Mesenteric fat pad (tissue), 1 donor: ENCODE data around the gene SV2A. TPM values are rescaled to one million over a fixed set of nuclear protein-coding genes. Genes with fewer than 3 reads are reported as not detected.

Experiments
- DNase-seq: peaks from one replicate; pipeline ENCODE4 v3.0.0-alpha.2; 2020; ENCODE audit warnings: low spot score
- total RNA-seq: library from RNA; stranded (reverse); fragmentation: NEBNext Ultra II Directional; extraction: Animal tissue kit (Norgen Biotek cat#: 25700); gene quantifications from one replicate; pipeline ENCODE4 v1.2.1, GENCODE V29; 2021
- donor health status: DM: yes; HTN: yes; CAD: no.

SV2A gene
- total RNA-seq, 1 donor from 2014 or later, result 2.0 TPM

DNA sequence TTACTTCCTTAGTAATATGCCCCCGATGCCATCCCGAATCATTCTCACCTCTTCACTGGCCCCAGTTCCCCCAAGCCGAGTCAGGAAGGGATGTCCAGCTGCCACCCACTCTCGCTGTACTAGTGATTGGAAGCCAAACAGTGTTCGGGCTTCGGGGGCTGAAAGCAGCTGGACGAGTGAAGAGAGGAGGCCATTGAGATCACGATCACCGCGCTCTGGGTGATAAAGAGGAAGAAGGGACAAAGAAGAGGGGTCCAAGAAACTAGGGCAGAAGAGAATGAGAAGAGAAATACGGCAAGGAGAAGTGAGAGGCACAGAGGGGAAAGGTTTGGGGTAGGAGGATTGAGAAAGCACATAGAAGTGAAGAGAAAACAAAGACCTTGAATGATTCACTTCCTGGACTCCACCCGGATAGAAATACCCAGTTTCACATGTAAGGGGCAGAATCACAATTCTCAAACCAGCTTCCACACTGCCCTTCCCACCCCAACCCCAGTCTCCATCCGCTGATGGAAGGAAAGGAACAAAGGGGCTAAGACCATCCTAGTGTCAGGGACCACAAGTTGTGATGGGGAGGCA lies 13.7 kb upstream of the SV2A start:
- no peak for DNase-seq

GRCh38 chr1:149929856-149930255 lies 12.2 kb upstream of the SV2A start:
- no peak for DNase-seq

DNA sequence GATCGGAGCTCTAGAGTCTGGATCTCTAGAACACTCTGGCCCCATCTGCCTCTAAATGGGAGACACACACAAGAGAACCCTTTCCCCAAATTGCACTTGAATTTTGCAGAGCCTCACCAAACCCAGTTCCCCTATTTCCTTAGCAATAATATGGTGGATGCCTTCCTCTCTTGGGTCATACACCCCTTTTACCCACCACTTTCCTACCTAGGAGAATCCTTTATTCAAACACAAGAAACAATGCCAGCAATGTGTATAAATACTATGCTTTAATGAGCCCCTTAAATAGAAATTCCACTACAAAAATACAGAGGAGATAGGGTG lies 10.7 kb upstream of the SV2A start:
- DNase-seq, result no peak

DNA sequence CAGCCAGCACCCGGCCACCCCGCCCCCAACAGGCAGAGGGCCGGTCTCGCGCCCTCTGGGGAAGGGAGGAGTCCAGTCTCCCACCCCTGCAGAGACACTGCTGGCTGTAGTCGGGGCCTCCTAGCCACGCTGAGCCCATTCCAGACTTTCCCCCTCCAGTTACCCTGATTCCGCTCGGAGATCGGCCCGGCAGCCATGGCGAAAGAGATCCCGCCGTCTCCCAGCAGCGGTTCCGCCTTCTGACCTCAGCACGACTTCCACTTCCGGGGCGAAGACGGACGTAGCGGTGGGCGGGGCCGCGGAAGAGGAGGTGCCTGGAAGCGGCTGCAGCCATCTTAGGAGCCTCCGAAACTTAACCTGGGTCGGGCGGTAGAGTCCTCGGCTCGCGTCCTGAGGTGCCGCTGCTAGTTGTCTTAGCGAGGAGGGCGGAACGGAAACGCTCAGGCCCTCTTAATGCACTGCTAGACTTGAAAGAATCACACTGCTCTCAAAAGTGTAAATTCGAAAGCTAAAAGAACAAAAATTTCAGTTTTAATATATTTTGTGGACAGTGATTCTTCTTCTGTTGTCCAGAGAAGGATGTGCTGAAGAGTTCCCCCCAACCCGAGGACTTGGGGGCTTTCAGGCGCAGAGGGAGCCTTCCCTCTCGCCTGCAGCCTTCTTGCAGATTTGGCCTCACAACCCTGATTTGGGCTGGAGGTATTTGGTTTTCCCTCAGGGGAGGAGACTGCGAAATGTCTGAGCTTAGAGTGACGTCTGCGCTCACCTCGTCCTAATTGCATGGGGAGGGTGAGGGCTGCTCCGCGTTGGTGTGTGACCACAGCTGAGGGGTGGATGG lies 10.1 kb upstream of the SV2A start, which contains the start of gene SF3B4:
TSS of gene SF3B4 (minus strand) at position 241 of the 838 bp plus-strand sequence. CDS start at position 197, 44 bp downstream.
- DNase-seq, result peak; percentile 98

- peak; percentile 71 for DNase-seq
These were observed 9.5 kb upstream of the SV2A start for GRCh38 chr1:149927056-149927562.

GRCh38 chr1:149926296-149926695 lies 8.7 kb upstream of the SV2A start:
- peak; percentile 62 for DNase-seq

DNA sequence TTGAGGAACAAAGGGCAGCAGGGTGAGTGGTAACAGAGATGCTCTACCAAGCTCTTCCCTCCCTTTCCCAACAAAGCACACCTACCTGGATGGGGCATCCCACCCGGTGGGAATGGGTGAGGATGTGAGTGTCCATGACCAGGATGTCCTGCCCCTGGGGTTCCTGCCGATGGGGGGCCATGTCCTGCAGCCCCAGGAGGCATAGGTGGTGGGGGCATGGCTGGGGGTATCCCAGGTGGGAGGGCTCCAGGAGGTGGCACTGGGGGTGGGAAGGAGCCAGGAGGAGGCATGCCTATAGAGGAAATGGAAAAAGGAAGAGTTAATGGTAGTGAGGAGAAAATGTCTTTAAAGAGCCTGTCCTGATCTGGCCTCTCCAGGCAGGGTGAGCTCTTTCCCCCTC lies 8.1 kb upstream of the SV2A start:
- peak; percentile 71 for DNase-seq

DNA sequence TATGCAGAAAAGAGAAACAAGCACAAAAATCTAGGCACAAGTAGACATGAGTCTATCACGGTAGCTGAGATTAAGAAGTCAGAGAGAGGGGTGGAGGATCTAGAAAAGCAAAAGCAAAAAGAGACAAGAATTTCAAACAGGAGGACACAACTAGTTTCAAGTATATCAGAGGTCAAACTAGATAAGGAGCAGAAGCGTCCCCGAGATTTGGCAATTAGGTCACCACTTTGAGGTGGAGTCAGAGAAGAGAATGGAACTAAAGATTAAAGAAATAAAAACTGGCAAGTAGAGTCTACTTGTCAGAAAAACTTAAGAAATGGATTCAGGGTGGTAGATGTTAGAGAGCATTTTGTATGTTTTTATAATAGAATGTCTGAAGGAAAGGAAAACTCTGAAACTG lies 7.7 kb upstream of the SV2A start:
- DNase-seq, result no peak

- no peak for DNase-seq
These were observed 6.0 kb upstream of the SV2A start for GRCh38 chr1:149923626-149924025.

DNA sequence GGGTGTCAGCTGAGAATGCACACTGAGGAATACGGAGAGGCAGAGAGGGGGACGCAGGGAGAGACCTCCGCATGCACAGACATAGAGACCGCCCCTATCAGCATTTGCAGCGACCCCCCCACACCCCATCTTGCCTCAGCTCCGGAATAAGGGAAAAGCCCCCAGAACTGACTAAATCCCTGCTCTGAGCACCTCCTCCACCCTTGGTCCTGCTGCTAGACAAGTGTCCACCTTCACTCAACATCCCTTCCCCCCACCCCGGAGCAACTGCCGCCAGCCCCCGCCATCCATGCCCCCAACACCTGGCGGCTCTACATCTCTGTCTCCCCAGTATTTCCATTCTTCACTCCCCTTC lies 769 bp downstream of the SV2A start:
- no peak for DNase-seq

DNA sequence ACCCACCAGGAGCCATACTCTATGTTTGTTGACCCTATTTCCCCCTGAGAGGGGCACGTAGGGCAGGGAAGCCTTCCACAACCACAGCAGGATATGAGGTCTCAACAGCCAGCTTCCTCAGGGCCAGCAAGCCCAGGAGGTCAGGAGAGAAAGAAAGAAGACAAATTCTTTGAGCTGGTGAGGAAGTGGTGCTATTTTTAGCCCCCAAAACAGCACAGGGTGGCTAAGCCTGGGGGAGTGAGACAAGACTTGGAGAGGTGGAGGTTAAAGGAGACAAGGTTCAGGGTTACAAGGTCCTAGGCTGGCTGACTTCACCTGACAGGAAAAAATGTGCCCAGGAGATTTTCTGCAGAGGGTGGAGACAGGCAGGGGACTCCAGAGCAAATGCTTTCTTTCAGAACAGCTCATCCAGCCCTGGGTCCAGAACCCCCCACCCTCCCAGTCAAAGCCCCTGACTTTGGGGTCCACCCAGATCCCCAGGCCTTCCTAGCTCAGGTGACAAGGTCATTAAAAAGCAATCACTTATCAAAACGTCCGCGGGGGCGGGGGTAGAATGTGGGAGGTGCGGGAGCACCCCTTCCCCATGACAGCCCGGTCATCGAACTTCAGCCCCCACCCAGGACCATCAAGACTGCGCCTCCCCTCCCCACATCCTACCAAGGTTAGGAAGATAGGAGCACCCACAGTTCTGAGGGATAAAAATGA lies 1.3 kb downstream of the SV2A start:
- DNase-seq, result no peak

- DNase-seq, result no peak
These were observed 2.0 kb downstream of the SV2A start for GRCh38 chr1:149915429-149916192.

GRCh38 chr1:149914545-149914944 lies 3.1 kb downstream of the SV2A start:
- no peak for DNase-seq

DNA sequence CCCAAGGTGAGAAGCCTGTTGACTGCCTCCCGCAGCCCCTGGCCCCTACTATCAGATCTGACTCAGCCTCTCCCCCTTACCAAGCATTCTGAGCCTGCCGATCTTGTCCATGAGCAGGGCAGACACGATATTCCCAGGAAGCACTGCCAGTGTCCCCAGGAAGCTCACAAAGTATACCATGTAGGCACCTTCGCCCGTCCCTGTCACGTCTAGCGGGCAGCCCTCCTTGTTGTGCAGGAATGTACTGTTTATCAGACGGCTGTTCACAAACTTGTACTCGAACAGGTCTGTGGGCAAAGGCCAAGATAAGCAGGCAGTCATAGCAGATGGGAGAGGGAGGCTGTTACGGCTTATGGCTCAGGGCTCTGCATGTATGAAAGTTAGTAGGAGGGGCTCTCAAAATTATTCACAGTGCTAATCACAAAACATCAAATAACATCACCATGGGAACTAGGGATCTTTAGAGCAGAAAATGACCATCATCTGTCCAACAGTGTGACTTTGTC lies 11.0 kb downstream of the SV2A start:
- DNase-seq, result no peak

DNA sequence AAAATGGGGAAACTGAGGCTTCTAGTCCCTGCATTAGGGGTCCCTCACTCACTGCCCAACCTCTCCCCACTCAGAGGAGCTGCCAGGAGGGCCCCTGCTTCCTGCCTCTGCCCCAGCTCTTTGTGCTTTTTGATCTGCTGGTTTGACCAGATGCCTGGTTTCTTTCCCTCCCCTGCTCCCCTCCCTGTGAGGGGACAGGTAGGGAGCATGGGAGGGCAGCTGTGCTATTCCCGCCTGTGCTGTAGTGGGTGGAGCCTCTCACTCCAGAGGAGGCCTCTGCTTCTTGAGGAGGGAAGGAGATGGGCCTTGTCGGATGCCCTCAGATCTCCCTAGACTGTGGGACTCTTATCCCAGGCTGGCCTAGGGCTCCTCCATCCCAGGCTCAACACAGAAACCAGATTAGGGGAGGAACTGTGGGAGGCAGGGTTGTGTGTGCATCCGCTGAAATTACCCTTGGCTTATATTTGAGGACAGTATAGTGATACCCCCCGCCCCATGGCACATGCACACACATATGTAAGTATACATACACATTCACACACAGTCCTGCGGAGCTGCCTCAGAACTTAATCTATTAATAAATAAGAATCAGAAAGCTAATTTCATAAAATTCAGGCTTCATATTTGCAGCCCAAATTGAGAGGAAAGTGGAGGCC lies 13.7 kb downstream of the SV2A start:
- DNase-seq, result no peak

- DNase-seq, result peak; percentile 96
These were observed 18.0 kb downstream of the SV2A start, which contains the start of gene BOLA1 for GRCh38 chr1:149899460-149900284. Gene BOLA1, plus strand, starts transcription at chr1:149899568. Its CDS starts 492 bp downstream, at chr1:149900060.

DNA sequence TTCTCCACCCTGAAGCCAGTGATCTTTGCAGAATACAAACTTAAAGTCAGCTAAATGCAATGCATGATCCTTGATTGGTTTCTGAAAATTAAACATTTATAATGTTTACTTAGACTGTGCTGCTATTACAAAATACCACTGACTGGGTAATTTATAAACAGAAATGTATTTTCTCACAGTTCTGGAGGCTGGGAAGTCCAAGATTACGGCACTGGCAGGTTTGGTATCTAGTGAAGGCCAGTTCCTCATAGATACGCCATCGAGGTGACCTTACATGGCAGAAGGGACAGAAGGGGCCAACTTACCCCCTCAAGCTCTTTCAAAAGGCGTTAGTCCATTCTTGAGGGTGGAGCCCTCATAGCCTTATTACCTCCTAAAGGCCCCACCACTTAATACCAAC lies 21.1 kb downstream of the SV2A start:
- DNase-seq, result no peak

- peak; percentile 60 for DNase-seq
These were observed 28.7 kb downstream of the SV2A start for GRCh38 chr1:149888999-149889289.

DNA sequence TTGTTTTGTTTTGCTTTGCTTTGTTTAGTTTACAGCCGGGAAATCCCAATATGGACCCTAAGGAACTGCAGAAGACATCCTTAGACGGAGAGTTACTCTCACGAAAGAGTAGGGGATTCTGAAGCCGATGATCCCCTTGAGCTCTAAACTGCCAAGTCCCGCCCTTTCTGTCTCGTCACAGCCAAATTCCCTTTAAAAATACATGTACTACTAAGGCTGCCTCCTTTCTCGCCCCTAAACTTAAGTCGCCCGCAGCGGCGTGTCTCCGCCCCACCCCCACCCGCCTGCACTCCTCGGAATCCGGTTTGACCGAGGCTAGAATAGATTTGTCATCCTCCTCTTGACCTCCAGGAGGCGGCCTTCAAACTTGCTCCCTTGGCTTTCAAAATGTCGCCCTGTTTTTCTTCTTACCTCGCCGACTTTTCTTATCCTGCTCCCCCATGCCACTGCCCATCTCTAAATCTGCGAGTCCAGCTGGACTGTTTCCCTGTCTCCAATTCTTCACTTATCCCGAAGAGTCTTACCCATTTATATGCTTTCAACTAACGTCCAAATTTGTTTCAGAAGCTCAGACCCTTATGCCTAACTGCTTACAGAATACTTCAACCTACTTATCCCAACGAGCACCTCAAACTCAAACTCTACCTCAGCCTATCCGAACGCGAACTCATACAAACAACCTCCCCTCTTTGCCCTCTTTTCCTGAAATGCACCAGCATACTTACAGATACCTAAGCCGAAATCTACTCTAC lies 29.2 kb downstream of the SV2A start:
- DNase-seq, result peak; percentile 91
